ENCODE measurements around the gene DELE1. TPM values are rescaled to one million over a fixed set of nuclear protein-coding genes. Genes with fewer than 3 reads are reported as not detected.
A peak's percentile ranks its signal among the peaks of the same experiment; 100 is the strongest.

Gene DELE1
- total RNA-seq, 1 experiment from 2014 or later, result 35.1 TPM

DNA sequence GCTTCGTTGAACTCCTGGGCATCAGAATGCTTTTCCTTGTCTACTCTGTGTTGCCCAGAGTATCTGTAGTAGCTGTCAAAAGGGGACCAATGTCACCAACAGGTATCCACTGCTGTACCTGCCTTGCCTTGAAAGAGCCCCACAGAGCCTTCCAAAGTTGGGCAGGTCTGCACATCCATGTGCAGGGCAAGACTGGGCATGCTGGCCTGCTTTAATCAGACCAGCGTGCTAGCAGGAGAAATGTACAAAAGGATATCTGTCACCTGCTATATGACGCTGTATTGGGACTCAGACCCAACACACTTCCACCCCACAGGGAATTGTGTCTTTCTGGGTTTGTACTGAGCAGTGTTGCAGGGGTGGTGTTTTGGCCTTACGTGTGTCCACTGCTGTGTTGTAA lies 11.9 kb downstream of the DELE1 start:
- TF ChIP-seq EZH2 (IDR thresholded peaks at IDR 0.05; ENCODE audit: borderline replicate concordance, low read depth, low read length, poor library complexity, severe bottlenecking), result no peak
- TF ChIP-seq, protein P1, sequence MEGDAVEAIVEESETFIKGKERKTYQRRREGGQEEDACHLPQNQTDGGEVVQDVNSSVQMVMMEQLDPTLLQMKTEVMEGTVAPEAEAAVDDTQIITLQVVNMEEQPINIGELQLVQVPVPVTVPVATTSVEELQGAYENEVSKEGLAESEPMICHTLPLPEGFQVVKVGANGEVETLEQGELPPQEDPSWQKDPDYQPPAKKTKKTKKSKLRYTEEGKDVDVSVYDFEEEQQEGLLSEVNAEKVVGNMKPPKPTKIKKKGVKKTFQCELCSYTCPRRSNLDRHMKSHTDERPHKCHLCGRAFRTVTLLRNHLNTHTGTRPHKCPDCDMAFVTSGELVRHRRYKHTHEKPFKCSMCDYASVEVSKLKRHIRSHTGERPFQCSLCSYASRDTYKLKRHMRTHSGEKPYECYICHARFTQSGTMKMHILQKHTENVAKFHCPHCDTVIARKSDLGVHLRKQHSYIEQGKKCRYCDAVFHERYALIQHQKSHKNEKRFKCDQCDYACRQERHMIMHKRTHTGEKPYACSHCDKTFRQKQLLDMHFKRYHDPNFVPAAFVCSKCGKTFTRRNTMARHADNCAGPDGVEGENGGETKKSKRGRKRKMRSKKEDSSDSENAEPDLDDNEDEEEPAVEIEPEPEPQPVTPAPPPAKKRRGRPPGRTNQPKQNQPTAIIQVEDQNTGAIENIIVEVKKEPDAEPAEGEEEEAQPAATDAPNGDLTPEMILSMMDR (conservative IDR thresholded peaks at IDR 0.05; ENCODE audit: low read depth, low read length), result no peak

DNA sequence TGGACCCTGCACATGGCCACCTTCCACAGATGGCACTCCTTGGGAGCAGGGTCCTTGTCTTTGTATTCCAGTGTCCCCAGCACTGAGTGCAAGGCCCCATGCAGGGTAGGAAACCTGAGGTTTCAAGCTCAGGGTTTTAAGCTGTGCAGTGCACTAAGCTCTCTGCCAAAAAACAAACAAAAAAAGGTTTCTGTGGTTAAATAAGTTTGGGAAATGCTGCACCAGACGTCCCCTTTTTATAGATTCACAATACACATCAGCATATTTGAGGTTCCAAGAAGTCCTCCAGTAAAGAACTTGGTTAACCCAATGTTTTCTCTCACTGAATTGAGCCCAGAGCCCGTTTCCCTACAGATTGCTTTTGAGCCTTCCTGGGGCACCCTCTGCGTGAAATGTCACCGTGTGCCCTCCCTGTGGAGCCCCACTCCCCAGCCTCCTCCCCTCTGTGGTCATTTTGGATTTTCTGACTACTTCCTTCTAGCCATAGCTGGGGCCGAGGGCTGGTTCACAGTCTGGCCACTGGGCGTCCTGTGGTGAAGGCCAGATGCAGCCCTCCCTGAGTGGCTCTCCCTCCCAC lies 17.1 kb downstream of the DELE1 start:
- intact Hi-C loops (cut with micrococcal nuclease; ENCODE audit: unreplicated experiment), result no loop called here
- H3K9me3 ChIP-seq (ENCODE audit: low read depth, low read length, poor library complexity, severe bottlenecking), result no peaks in the 10 kb centered on the region
- H3K4me3 ChIP-seq (ENCODE audit: low read depth, low read length, poor library complexity, severe bottlenecking), result no peak overlapping the region
- DNase-seq (ENCODE audit: low spot score), result no peak
- H3K27me3 ChIP-seq (replicated peaks; ENCODE audit: insufficient read depth, low read depth, low read length, poor library complexity), result no peaks in the 10 kb centered on the region
- POLR2A ChIA-PET (ENCODE audit: low non-redundant PET), result no interaction called here
- no peak for TF ChIP-seq EZH2 (IDR thresholded peaks at IDR 0.05; ENCODE audit: borderline replicate concordance, low read depth, low read length, poor library complexity, severe bottlenecking)
- TF ChIP-seq, protein P1 (conservative IDR thresholded peaks at IDR 0.05; ENCODE audit: low read depth, low read length), result no peak
- H3K36me3 ChIP-seq (ENCODE audit: insufficient read depth, low read length, poor library complexity, severe bottlenecking), result peaks cover 20% of the 10 kb centered on the region
- H3K4me1 ChIP-seq (ENCODE audit: insufficient read depth, low read length, poor library complexity, severe bottlenecking), result peaks cover 7% of the 10 kb centered on the region
- BruUV-seq (replicated peaks), result no TSS peak
- no peak overlapping the region for H3K27ac ChIP-seq (ENCODE audit: low read depth, low read length, poor library complexity, severe bottlenecking)
- CTCF ChIA-PET, result interaction anchor here (0.5 kb wide), 1 partner anchor 1783 kb away, joined by 5 read pairs; no protein-coding TSS in a partner anchor

More for the DNA sequence above, 11.9 kb downstream of the DELE1 start:
- DNase-seq (ENCODE audit: low spot score), result no peak
- no TSS peak for BruUV-seq (replicated peaks)
- ChIA-PET CTCF (no interaction called here), POLR2A (ENCODE audit: low non-redundant PET) (no interaction called here)
- no peak overlapping the region for H3K4me3 ChIP-seq (ENCODE audit: low read depth, low read length, poor library complexity, severe bottlenecking)
- H3K4me1 ChIP-seq (ENCODE audit: insufficient read depth, low read length, poor library complexity, severe bottlenecking), result no peaks in the 10 kb centered on the region
- no peak overlapping the region for H3K27ac ChIP-seq (ENCODE audit: low read depth, low read length, poor library complexity, severe bottlenecking)
- H3K9me3 ChIP-seq (ENCODE audit: low read depth, low read length, poor library complexity, severe bottlenecking), result no peaks in the 10 kb centered on the region
- no peaks in the 10 kb centered on the region for H3K27me3 ChIP-seq (replicated peaks; ENCODE audit: insufficient read depth, low read depth, low read length, poor library complexity)
- peaks cover 51% of the 10 kb centered on the region for H3K36me3 ChIP-seq (ENCODE audit: insufficient read depth, low read length, poor library complexity, severe bottlenecking)
- intact Hi-C loops (cut with micrococcal nuclease; ENCODE audit: unreplicated experiment), result no loop called here

DNA sequence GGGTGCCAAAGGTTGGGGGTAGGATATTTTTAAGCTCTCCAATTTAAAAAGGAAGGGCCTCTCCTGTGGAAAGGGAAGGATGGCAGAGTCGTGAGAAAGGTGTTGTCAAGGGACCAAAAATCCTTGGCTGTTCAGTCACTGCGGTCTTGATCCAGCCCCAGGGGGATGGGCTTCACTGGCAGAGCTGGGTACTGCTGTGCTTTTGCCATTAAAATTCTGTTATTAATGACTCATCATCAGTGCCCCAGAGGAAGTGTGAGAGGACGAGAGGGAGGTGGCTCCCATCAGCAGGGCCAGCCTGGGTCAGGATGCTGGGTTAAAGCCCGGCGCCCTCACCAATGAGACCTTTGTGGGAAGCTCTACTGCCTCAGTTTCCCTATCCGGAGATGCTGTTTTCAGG lies 17.6 kb downstream of the DELE1 start:
- ChIA-PET CTCF (no interaction called here), POLR2A (ENCODE audit: low non-redundant PET) (no interaction called here)
- BruUV-seq (replicated peaks), result no TSS peak
- no peaks in the 10 kb centered on the region for H3K9me3 ChIP-seq (ENCODE audit: low read depth, low read length, poor library complexity, severe bottlenecking)
- H3K27ac ChIP-seq (ENCODE audit: low read depth, low read length, poor library complexity, severe bottlenecking), result no peak overlapping the region
- peaks cover 19% of the 10 kb centered on the region for H3K36me3 ChIP-seq (ENCODE audit: insufficient read depth, low read length, poor library complexity, severe bottlenecking)
- intact Hi-C loops (cut with micrococcal nuclease; ENCODE audit: unreplicated experiment), result no loop called here
- H3K4me3 ChIP-seq (ENCODE audit: low read depth, low read length, poor library complexity, severe bottlenecking), result no peak overlapping the region
- H3K27me3 ChIP-seq (replicated peaks; ENCODE audit: insufficient read depth, low read depth, low read length, poor library complexity), result no peaks in the 10 kb centered on the region
- H3K4me1 ChIP-seq (ENCODE audit: insufficient read depth, low read length, poor library complexity, severe bottlenecking), result peaks cover 7% of the 10 kb centered on the region
- TF ChIP-seq EZH2 (IDR thresholded peaks at IDR 0.05; ENCODE audit: borderline replicate concordance, low read depth, low read length, poor library complexity, severe bottlenecking), result no peak
- DNase-seq (ENCODE audit: low spot score), result peak; percentile 58

DNA sequence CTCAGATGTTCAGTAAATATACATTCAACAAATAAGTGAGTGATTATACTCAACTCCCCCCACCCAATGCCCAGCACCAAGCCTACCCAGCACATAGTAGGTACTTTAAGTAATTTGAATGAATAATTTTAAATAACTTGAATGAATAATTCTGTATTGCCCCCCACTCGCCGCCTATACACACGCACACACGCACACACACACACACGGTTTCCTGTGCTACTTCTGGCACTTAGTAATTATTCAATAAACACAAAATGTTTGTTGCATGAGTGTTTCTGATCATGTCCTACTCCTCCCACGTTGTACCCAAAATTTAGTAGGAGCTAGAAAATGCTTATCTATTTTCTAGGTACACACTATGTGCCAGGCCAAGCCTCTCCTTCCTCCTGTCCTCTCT lies 18.1 kb downstream of the DELE1 start:
- Histone ChIP-seq H3K36me3 (ENCODE audit: insufficient read depth, low read length, poor library complexity, severe bottlenecking) (peaks cover 15% of the 10 kb centered on the region), H3K4me1 (ENCODE audit: insufficient read depth, low read length, poor library complexity, severe bottlenecking) (peaks cover 7% of the 10 kb centered on the region), H3K9me3 (ENCODE audit: low read depth, low read length, poor library complexity, severe bottlenecking) (no peaks in the 10 kb centered on the region), H3K4me3 (ENCODE audit: low read depth, low read length, poor library complexity, severe bottlenecking) (no peak overlapping the region), H3K27me3 (replicated peaks; ENCODE audit: insufficient read depth, low read depth, low read length, poor library complexity) (no peaks in the 10 kb centered on the region), H3K27ac (ENCODE audit: low read depth, low read length, poor library complexity, severe bottlenecking) (no peak overlapping the region)
- ChIA-PET CTCF (no interaction called here), POLR2A (ENCODE audit: low non-redundant PET) (no interaction called here)
- no TSS peak for BruUV-seq (replicated peaks)
- no peak for DNase-seq (ENCODE audit: low spot score)
- TF ChIP-seq, protein P1 (conservative IDR thresholded peaks at IDR 0.05; ENCODE audit: low read depth, low read length), result no peak
- no peak for TF ChIP-seq EZH2 (IDR thresholded peaks at IDR 0.05; ENCODE audit: borderline replicate concordance, low read depth, low read length, poor library complexity, severe bottlenecking)
- intact Hi-C loops (cut with micrococcal nuclease; ENCODE audit: unreplicated experiment), result no loop called here
